ENCODE results near the gene ACOT6.
"Not testable (repeated sequence)": the region's sequence is repeated elsewhere in the genome, so short reads cannot be mapped to it uniquely, and the experiment has no call there.

Gene ACOT6

GRCh38 chr14:73633116-73634010, 21.0 kb downstream of the ACOT6 start:
- H4K8ac ChIP-seq (ENCODE audit: low read depth, low read length) = no peak overlapping the region
- no peaks in the 10 kb centered on the region for H3K79me1 ChIP-seq (ENCODE audit: low read length)
- peak overlapping the region; percentile 89 for H3K56ac ChIP-seq (ENCODE audit: low read length)
- H2AK5ac ChIP-seq (ENCODE audit: low read length) = no peak overlapping the region
- H3K4me2 ChIP-seq (ENCODE audit: low read length) = peak overlapping the region; percentile 87
- no peaks in the 10 kb centered on the region for H3K27me3 ChIP-seq (ENCODE audit: insufficient read depth, low read length, poor library complexity)
- H3K79me2 ChIP-seq (ENCODE audit: control insufficient read depth, insufficient read depth, low read length) = no peaks in the 10 kb centered on the region
- H4K5ac ChIP-seq (ENCODE audit: low read length) = no peak overlapping the region
- H2BK5ac ChIP-seq (ENCODE audit: low read length) = no peak overlapping the region
- peak overlapping the region; percentile 26 for H3K4me3 ChIP-seq (ENCODE audit: low read length)
- no peak overlapping the region for H2BK15ac ChIP-seq (replicated peaks; ENCODE audit: low read depth)
- H3K36me3 ChIP-seq (ENCODE audit: control insufficient read depth, insufficient read depth, low read length) = no peaks in the 10 kb centered on the region
- peak overlapping the region; percentile 52 for H2BK120ac ChIP-seq (ENCODE audit: low read depth, low read length)
- WGBS (ENCODE audit: extremely low coverage, insufficient coverage, low lambda C conversion rate) = no CpG with 5 or more reads among the region's 44 CpGs
- peak overlapping the region; percentile 30 for H3K27ac ChIP-seq (ENCODE audit: low read depth, low read length)
- DNase-seq = peak; percentile 82
- peaks cover 2% of the 10 kb centered on the region for H3K4me1 ChIP-seq (ENCODE audit: control insufficient read depth, low read depth, low read length)
- peak overlapping the region; percentile 59 for H3K4ac ChIP-seq (ENCODE audit: low read depth, low read length)
- peak overlapping the region; percentile 45 for H3K23ac ChIP-seq (ENCODE audit: low read length)
- peak overlapping the region; percentile 5 for H3K18ac ChIP-seq (ENCODE audit: low read length)
- H3K9ac ChIP-seq (ENCODE audit: low read length) = peak overlapping the region; percentile 67

GRCh38 chr14:73634011-73634833, 21.9 kb downstream of the ACOT6 start:
- peaks cover 2% of the 10 kb centered on the region for H3K4me1 ChIP-seq (ENCODE audit: control insufficient read depth, low read depth, low read length)
- peak overlapping the region; percentile 87 for H3K4me2 ChIP-seq (ENCODE audit: low read length)
- no peaks in the 10 kb centered on the region for H3K79me2 ChIP-seq (ENCODE audit: control insufficient read depth, insufficient read depth, low read length)
- no peak overlapping the region for H2AK5ac ChIP-seq (ENCODE audit: low read length)
- peak overlapping the region; percentile 5 for H3K18ac ChIP-seq (ENCODE audit: low read length)
- no peak overlapping the region for H2BK5ac ChIP-seq (ENCODE audit: low read length)
- H3K36me3 ChIP-seq (ENCODE audit: control insufficient read depth, insufficient read depth, low read length) = no peaks in the 10 kb centered on the region
- H2BK15ac ChIP-seq (replicated peaks; ENCODE audit: low read depth) = no peak overlapping the region
- no peaks in the 10 kb centered on the region for H3K79me1 ChIP-seq (ENCODE audit: low read length)
- no CpG with 5 or more reads among the region's 53 CpGs for WGBS (ENCODE audit: extremely low coverage, insufficient coverage, low lambda C conversion rate)
- H3K27ac ChIP-seq (ENCODE audit: low read depth, low read length) = peak overlapping the region; percentile 30
- no peak overlapping the region for H4K8ac ChIP-seq (ENCODE audit: low read depth, low read length)
- H3K27me3 ChIP-seq (ENCODE audit: insufficient read depth, low read length, poor library complexity) = no peaks in the 10 kb centered on the region
- peak overlapping the region; percentile 45 for H3K23ac ChIP-seq (ENCODE audit: low read length)
- peak overlapping the region; percentile 89 for H3K56ac ChIP-seq (ENCODE audit: low read length)
- DNase-seq = peak; percentile 84
- peak overlapping the region; percentile 26 for H3K4me3 ChIP-seq (ENCODE audit: low read length)
- H4K5ac ChIP-seq (ENCODE audit: low read length) = no peak overlapping the region
- peak overlapping the region; percentile 17 for H3K4ac ChIP-seq (ENCODE audit: low read depth, low read length)
- H3K9ac ChIP-seq (ENCODE audit: low read length) = peak overlapping the region; percentile 67
- peak overlapping the region; percentile 52 for H2BK120ac ChIP-seq (ENCODE audit: low read depth, low read length)

GRCh38 chr14:73636355-73636754, 24.0 kb downstream of the ACOT6 start:
- not testable (repeated sequence) for H2AK5ac ChIP-seq (ENCODE audit: low read length); H3K36me3 ChIP-seq (ENCODE audit: control insufficient read depth, insufficient read depth, low read length); H2BK5ac ChIP-seq (ENCODE audit: low read length); H2BK15ac ChIP-seq (replicated peaks; ENCODE audit: low read depth); H3K79me1 ChIP-seq (ENCODE audit: low read length); H2BK120ac ChIP-seq (ENCODE audit: low read depth, low read length); H3K4me2 ChIP-seq (ENCODE audit: low read length); H3K23ac ChIP-seq (ENCODE audit: low read length); H3K4me3 ChIP-seq (ENCODE audit: low read length); H4K5ac ChIP-seq (ENCODE audit: low read length); H3K4ac ChIP-seq (ENCODE audit: low read depth, low read length); H3K56ac ChIP-seq (ENCODE audit: low read length); H3K18ac ChIP-seq (ENCODE audit: low read length); H3K79me2 ChIP-seq (ENCODE audit: control insufficient read depth, insufficient read depth, low read length); H3K9ac ChIP-seq (ENCODE audit: low read length); H4K8ac ChIP-seq (ENCODE audit: low read depth, low read length); DNase-seq; H3K4me1 ChIP-seq (ENCODE audit: control insufficient read depth, low read depth, low read length); H3K27ac ChIP-seq (ENCODE audit: low read depth, low read length); H3K27me3 ChIP-seq (ENCODE audit: insufficient read depth, low read length, poor library complexity)
- WGBS (ENCODE audit: extremely low coverage, insufficient coverage, low lambda C conversion rate) = no CpG with 5 or more reads among the region's 10 CpGs

- no peak for DNase-seq
- H3K27ac ChIP-seq (ENCODE audit: low read depth, low read length) = no peak overlapping the region
- H2BK120ac ChIP-seq (ENCODE audit: low read depth, low read length) = no peak overlapping the region
- no peak overlapping the region for H3K23ac ChIP-seq (ENCODE audit: low read length)
- H4K8ac ChIP-seq (ENCODE audit: low read depth, low read length) = no peak overlapping the region
- no peak overlapping the region for H2AK5ac ChIP-seq (ENCODE audit: low read length)
- no peak overlapping the region for H4K5ac ChIP-seq (ENCODE audit: low read length)
- no peaks in the 10 kb centered on the region for H3K79me1 ChIP-seq (ENCODE audit: low read length)
- no peak overlapping the region for H3K4ac ChIP-seq (ENCODE audit: low read depth, low read length)
- no peak overlapping the region for H2BK15ac ChIP-seq (replicated peaks; ENCODE audit: low read depth)
- H3K56ac ChIP-seq (ENCODE audit: low read length) = no peak overlapping the region
- no peak overlapping the region for H2BK5ac ChIP-seq (ENCODE audit: low read length)
- H3K4me1 ChIP-seq (ENCODE audit: control insufficient read depth, low read depth, low read length) = peaks cover 2% of the 10 kb centered on the region
- H3K36me3 ChIP-seq (ENCODE audit: control insufficient read depth, insufficient read depth, low read length) = no peaks in the 10 kb centered on the region
- H3K4me3 ChIP-seq (ENCODE audit: low read length) = no peak overlapping the region
- no peak overlapping the region for H3K9ac ChIP-seq (ENCODE audit: low read length)
- no peak overlapping the region for H3K4me2 ChIP-seq (ENCODE audit: low read length)
- no peak overlapping the region for H3K18ac ChIP-seq (ENCODE audit: low read length)
- H3K27me3 ChIP-seq (ENCODE audit: insufficient read depth, low read length, poor library complexity) = no peaks in the 10 kb centered on the region
- no CpG with 5 or more reads among the region's 5 CpGs for WGBS (ENCODE audit: extremely low coverage, insufficient coverage, low lambda C conversion rate)
- H3K79me2 ChIP-seq (ENCODE audit: control insufficient read depth, insufficient read depth, low read length) = no peaks in the 10 kb centered on the region
Measured at GRCh38 chr14:73637830-73638229, 25.5 kb downstream of the ACOT6 start.

GRCh38 chr14:73640796-73641365, 28.6 kb downstream of the ACOT6 start:
- no peak overlapping the region for H2BK5ac ChIP-seq (ENCODE audit: low read length)
- H3K23ac ChIP-seq (ENCODE audit: low read length) = no peak overlapping the region
- H2AK5ac ChIP-seq (ENCODE audit: low read length) = no peak overlapping the region
- no peaks in the 10 kb centered on the region for H3K79me2 ChIP-seq (ENCODE audit: control insufficient read depth, insufficient read depth, low read length)
- no peak overlapping the region for H3K56ac ChIP-seq (ENCODE audit: low read length)
- no CpG with 5 or more reads among the region's 5 CpGs for WGBS (ENCODE audit: extremely low coverage, insufficient coverage, low lambda C conversion rate)
- no peak overlapping the region for H2BK120ac ChIP-seq (ENCODE audit: low read depth, low read length)
- no peak overlapping the region for H4K8ac ChIP-seq (ENCODE audit: low read depth, low read length)
- no peak overlapping the region for H3K4me2 ChIP-seq (ENCODE audit: low read length)
- no peak overlapping the region for H3K4ac ChIP-seq (ENCODE audit: low read depth, low read length)
- no peak for DNase-seq
- H4K5ac ChIP-seq (ENCODE audit: low read length) = no peak overlapping the region
- no peak overlapping the region for H3K9ac ChIP-seq (ENCODE audit: low read length)
- no peak overlapping the region for H3K4me3 ChIP-seq (ENCODE audit: low read length)
- peaks cover 2% of the 10 kb centered on the region for H3K4me1 ChIP-seq (ENCODE audit: control insufficient read depth, low read depth, low read length)
- H3K27me3 ChIP-seq (ENCODE audit: insufficient read depth, low read length, poor library complexity) = no peaks in the 10 kb centered on the region
- H3K18ac ChIP-seq (ENCODE audit: low read length) = no peak overlapping the region
- H3K36me3 ChIP-seq (ENCODE audit: control insufficient read depth, insufficient read depth, low read length) = no peaks in the 10 kb centered on the region
- H3K27ac ChIP-seq (ENCODE audit: low read depth, low read length) = no peak overlapping the region
- no peak overlapping the region for H2BK15ac ChIP-seq (replicated peaks; ENCODE audit: low read depth)
- H3K79me1 ChIP-seq (ENCODE audit: low read length) = peaks cover 3% of the 10 kb centered on the region
